PC-9 (cell line): ENCODE measurements around the gene SIPA1L3.

ENCODE experiments used
- CTCF ChIP-seq: fragments of 200-600 bp; sonication (generic); conservative IDR thresholded peaks from 2 replicates; pipeline ENCODE4 v1.6.1; 2017; ENCODE audit warnings: mixed run types, antibody characterized with exemption, mild to moderate bottlenecking, moderate library complexity
- EZH2 ChIP-seq: fragments of 200-600 bp; sonication (generic); IDR thresholded peaks from 2 replicates; pipeline ENCODE4 v1.8.0; 2017; ENCODE audit warnings: antibody characterized with exemption, low read depth

- TF ChIP-seq EZH2 (no peak), CTCF (no peak)
Measured at GRCh38 chr19:38227287-38228004, 320.4 kb downstream of the SIPA1L3 start.
